OCI-LY1 (cell line): Measurements from ENCODE around the gene ATP8B2.

Experiments used
- H2AFZ ChIP-seq: fragments of 200-600 bp; sonication (generic), shearing (Covaris generic); 2 replicates; pipeline ENCODE4 v1.6.0; 2014; ENCODE audit warnings: antibody characterized with exemption, mild to moderate bottlenecking, low read length
- H3F3A ChIP-seq: fragments of 200-600 bp; sonication (generic), shearing (Covaris generic); 2 replicates; pipeline ENCODE4 v1.6.0; 2014; ENCODE audit warnings: mild to moderate bottlenecking, antibody characterized with exemption, low read length, moderate library complexity; ENCODE audit not compliant: insufficient read depth
- H3K27ac ChIP-seq: fragments of 200-600 bp; sonication (generic); 2 replicates; pipeline ENCODE4 v1.5.1; 2014; ENCODE audit warnings: low read length, mixed run types, mild to moderate bottlenecking, low read depth; ENCODE audit not compliant: poor library complexity, severe bottlenecking
- H3K27me3 ChIP-seq: fragments of 200-600 bp; sonication (generic); 2 replicates; pipeline ENCODE4 v1.6.0; 2014; ENCODE audit warnings: antibody characterized with exemption, mild to moderate bottlenecking, low read length, moderate library complexity; ENCODE audit not compliant: insufficient read depth
- H3K36me3 ChIP-seq: fragments of 200-600 bp; sonication (generic); 2 replicates; pipeline ENCODE4 v1.6.1; 2014; ENCODE audit warnings: mild to moderate bottlenecking, antibody characterized with exemption, low read length, moderate library complexity, mixed read lengths; ENCODE audit not compliant: insufficient read depth
- H3K4me1 ChIP-seq: fragments of 200-600 bp; sonication (generic); 2 replicates; pipeline ENCODE4 v1.5.1; 2014; ENCODE audit warnings: mild to moderate bottlenecking, low read length, moderate library complexity; ENCODE audit not compliant: insufficient read depth, severe bottlenecking
- H3K4me2 ChIP-seq: fragments of 200-600 bp; sonication (generic), shearing (Covaris generic); 2 replicates; pipeline ENCODE4 v1.6.1; 2014; ENCODE audit warnings: low read length
- H3K4me3 ChIP-seq: fragments of 200-600 bp; sonication (generic); 2 replicates; pipeline ENCODE4 v1.5.1; 2014; ENCODE audit warnings: low read length, low read depth, mild to moderate bottlenecking, mixed read lengths; ENCODE audit not compliant: poor library complexity, severe bottlenecking
- H3K79me2 ChIP-seq: fragments of 200-600 bp; shearing (Covaris generic); 2 replicates; pipeline ENCODE4 v1.6.1; 2016; ENCODE audit warnings: mixed run types, low read length, mixed read lengths; ENCODE audit not compliant: insufficient read depth
- H3K9ac ChIP-seq: fragments of 200-600 bp; sonication (generic), shearing (Covaris generic); 2 replicates; pipeline ENCODE4 v1.6.1; 2014; ENCODE audit warnings: mild to moderate bottlenecking, low read length, mixed read lengths
- H3K9me2 ChIP-seq: fragments of 200-600 bp; sonication (generic), shearing (Covaris generic); 2 replicates; pipeline ENCODE4 v1.6.1; 2014; ENCODE audit warnings: low read depth, mild to moderate bottlenecking, low read length, mixed read lengths
- H3K9me3 ChIP-seq: fragments of 200-600 bp; shearing (Covaris generic); 2 replicates; pipeline ENCODE4 v1.6.1; 2014; ENCODE audit warnings: low read length, mixed read lengths
- H4K20me1 ChIP-seq: fragments of 200-600 bp; sonication (generic), shearing (Covaris generic); 2 replicates; pipeline ENCODE4 v1.6.0; 2016; ENCODE audit warnings: mild to moderate bottlenecking, low read length; ENCODE audit not compliant: insufficient read depth
- CTCF ChIP-seq: fragments of 200-600 bp; sonication (generic), shearing (Covaris generic); IDR thresholded peaks from 2 replicates; pipeline ENCODE4 v1.5.1; 2017; ENCODE audit warnings: mild to moderate bottlenecking, antibody characterized with exemption, low read length, moderate library complexity, mixed read lengths
- EZH2 ChIP-seq: fragments of 200-600 bp; sonication (generic), shearing (Covaris generic); IDR thresholded peaks from 2 replicates; pipeline ENCODE4 v1.8.0; 2017; ENCODE audit warnings: borderline replicate concordance, mixed run types, mild to moderate bottlenecking, antibody characterized with exemption, low read length, moderate library complexity, mixed read lengths

ATP8B2 gene

GRCh38 chr1:154400381-154400801 is 75.1 kb downstream of the ATP8B2 start:
- Histone ChIP-seq H3K79me2 (no peaks in the 10 kb centered on the region), H3K4me2 (no peak overlapping the region), H4K20me1 (no peaks in the 10 kb centered on the region), H3K4me1 (no peaks in the 10 kb centered on the region), H3K9ac (no peak overlapping the region), H3K36me3 (no peaks in the 10 kb centered on the region), H3K27ac (no peak overlapping the region), H3K27me3 (0 out of 2 replicates have a peak, but pooled peaks cover 4% of the 10 kb centered on the region), H3K4me3 (no peak overlapping the region), H3F3A (no peaks in the 10 kb centered on the region), H2AFZ (no peak overlapping the region), H3K9me3 (no peaks in the 10 kb centered on the region), H3K9me2 (no peaks in the 10 kb centered on the region)
- no peak for TF ChIP-seq EZH2
- TF ChIP-seq CTCF = no peak
